ENCODE data around the gene DCTN4. TPM values are rescaled to one million over a fixed set of nuclear protein-coding genes. Genes with fewer than 3 reads are reported as not detected.
A peak's percentile ranks its signal among the peaks of the same experiment; 100 is the strongest.

The DCTN4 gene
- total RNA-seq, 2 donors from 2014 or later: 44.6 to 51.5 TPM

DNA sequence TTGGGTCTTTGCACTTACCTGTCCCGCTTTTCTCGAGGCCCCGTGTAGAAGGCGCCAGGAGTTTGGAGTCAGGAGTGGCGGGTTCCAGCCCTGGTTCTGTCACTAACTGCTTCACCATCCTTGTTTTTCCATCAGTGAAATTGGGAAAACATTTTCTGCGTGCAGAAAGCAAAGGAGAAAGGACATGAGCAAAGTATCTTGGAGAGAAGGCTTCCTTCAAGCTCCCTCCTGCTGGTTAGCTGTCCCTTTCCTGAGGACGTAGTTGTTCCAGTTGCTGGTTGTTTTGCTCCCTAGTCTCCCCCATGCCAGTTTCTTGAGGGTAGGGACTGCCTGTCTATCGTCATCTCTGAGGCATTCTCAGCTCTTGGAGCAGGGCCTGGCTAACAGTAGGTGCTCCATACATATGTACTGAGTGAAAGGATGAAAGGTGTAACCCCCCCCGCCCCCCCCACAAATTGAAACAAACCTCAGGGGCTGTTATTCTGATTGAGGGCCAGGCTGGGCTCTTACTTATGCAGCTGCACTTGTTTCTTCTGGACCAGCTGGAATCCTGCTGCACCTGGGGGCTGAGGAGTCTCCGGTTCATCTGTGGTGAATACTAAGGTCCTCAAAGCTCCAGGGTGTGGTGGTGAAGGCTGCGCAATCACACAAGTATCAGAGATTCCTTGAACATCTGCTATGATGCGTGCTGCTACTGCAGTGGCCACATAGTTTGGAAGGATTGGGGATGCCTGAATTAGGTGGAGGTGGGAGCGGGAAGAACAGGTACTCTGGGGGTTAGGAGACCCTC is 20.8 kb upstream of the DCTN4 start:
- DNase-seq (peak in 1 of 2 donors; percentile 15), ATAC-seq (no peak)
- intact Hi-C loops (cut with DNase I, micrococcal nuclease): no loop called here

DNA sequence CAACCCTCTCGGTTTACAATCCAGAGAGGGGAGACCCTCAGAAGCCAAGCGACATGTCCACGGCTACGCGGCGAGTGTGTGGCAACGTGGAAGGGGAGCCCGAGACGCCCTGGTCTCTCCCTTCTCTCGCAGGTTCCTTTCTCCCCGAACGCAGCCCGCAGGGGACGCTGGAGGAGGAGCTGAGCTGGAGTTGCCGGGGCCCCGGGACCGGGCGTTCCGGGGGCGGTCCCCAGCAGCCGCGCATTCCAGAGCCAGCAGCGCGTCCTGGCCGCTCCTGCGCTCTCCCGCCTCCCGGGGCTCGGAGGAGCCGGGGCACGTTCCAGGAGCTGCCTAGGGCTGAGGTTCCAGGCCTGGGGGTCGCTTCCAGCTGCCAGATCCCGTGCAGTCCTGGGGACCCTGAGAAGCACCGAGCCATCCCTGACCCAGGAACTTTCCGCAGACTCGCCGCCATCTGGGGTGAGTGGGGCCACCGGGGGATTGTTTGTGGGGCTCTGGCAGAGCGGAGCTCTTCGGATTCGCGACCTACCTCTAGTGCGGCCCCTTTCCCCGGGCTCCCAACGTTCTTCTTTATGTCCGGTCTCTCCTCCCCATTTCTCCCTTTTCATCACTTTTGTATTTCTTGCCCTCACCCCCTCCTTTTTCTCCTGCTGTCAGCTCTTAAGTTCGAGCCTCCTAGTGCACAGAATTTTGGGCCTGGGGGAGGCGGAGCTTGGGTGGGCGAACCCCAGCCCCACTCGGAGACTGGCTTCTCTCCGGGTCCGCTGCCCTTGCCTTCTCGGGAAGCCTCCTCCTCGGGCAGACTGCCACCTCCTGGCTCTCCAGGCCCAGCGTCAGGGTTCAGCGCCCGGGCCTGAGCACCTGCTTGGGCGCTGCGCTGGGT is 19.9 kb upstream of the DCTN4 start, which contains the start of gene SMIM3:
SMIM3 (plus strand) TSS at position 241 of the 880 bp plus-strand sequence. CDS start 16,684 bp downstream, outside the sequence.
- DNase-seq: peak; percentile 82 to 83
- intact Hi-C loops (cut with DNase I, micrococcal nuclease): no loop called here

DNA sequence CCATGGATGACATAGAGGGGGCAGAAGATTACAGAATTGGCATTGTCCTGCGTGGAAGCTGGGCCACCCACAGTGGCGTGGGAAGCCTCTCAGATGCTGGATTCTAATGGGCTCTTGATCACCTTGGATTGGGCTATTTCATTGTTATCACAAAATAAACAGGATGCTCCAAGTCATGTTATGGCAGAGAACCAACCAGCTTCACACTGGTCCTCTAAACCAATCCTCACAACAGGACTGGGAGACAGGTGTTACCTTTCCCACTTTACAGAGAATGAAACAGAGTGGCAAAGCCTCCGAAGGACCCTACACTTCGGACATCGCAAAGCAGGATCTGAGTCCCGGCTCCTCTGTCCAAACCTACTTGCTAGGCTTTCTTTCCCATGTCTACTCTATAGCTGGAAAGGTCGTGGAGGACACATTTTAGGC is 19.3 kb upstream of the DCTN4 start:
- ATAC-seq (peak; percentile 9), DNase-seq (no peak)
- intact Hi-C loops (cut with DNase I, micrococcal nuclease): no loop called here

More for the DNA sequence above, 19.9 kb upstream of the DCTN4 start, which contains the start of gene SMIM3:
- peak; percentile 65 for ATAC-seq

DNA sequence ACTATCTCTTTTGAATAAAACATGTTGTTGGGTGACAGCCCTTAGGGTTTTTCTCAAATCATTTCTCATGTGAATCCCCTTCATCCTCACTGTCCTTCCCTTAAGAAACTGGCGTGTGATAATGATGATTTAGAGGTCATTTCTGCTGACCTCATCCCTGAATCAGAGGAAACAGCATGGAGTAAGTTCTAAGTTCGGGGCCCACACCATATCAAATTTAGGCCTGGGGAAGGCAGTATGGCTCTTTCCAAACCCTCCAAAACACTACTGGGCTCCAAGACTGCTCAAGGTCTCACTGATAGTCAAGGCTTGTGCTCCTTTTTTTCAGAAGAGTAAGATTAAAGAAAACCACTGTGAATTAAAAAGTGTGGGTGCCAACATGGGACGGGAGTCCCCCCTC is 18.9 kb upstream of the DCTN4 start:
- ATAC-seq (no peak), DNase-seq (no peak)
- intact Hi-C loops (cut with DNase I, micrococcal nuclease): no loop called here

DNA sequence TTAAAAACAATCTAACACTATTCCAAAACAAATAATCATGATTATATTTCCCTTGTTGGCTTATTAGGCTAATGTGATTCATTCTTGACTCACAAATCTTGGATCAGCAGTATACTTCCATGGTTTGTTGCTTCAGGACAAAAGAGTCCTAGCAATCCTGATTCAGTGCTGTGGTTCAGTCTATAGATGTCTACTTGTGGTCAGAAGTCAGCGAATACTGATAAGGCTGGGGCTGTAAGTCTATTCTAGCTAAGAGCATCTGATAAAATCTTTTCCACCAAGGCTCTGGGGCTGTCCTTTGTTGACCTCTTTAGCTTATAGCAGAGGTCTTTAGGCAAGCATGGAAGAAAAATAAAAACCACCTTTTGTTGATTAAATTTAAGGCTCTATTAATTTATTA is 15.3 kb upstream of the DCTN4 start:
- ATAC-seq: no peak
- intact Hi-C loops (cut with DNase I, micrococcal nuclease): no loop called here
- no peak for DNase-seq

DNA sequence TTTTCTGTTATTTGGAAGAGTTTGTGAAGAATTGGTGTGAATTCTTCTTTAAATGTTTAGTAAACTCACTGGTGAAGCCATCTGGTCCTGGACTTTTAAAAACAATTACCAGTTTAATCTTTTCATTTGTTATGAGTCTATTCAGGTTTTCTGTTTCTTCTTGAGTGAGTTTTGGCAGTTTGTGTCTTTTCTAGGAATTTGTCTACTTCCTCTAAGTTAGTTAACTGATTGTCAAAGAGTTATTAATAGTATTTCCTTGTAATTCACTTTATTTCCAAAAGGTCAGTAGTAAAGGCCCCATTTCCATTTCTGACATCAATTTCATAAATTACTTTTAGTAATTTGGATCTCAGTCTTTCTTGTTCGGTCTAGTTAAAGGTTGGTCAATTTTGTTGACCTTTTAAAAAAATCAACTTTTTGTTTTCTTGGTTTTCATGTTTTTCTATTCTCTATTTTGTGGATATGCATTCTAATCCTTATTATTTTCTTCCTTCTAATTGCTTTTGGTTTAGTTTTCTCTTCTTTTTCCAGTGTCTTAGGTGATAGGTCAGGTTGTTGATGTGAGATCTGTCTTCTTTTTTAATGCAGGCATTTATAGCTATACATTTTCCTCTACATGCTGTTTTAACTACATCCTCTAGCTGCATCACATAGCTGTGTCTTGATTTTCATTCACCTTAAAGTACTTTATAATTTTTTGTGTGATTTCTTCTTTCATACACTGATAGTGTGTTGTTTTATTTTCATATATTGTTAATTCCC is 12.4 kb upstream of the DCTN4 start:
- DNase-seq (no peak), ATAC-seq (no peak)
- intact Hi-C loops (cut with DNase I, micrococcal nuclease): no loop called here

DNA sequence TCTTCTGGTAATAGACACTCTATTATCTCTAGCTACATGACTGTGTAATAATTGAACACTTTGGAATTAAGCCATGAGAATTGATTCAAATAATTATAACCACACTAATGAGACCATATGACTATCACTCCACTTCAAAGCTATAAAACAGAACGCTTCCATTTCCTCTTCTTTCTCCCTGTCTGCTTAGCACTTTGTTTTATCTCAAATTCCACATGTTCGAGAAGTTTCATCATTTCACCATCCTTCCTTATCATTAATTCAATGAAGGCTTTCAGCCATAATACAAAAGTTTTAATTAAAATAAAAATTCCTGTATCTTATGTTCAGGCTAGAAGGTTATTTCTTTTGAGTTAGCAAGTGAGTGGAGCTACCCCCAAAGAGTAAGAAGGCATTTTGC is 7.4 kb upstream of the DCTN4 start:
- intact Hi-C loops (cut with DNase I, micrococcal nuclease): no loop called here
- DNase-seq (no peak), ATAC-seq (no peak)

DNA sequence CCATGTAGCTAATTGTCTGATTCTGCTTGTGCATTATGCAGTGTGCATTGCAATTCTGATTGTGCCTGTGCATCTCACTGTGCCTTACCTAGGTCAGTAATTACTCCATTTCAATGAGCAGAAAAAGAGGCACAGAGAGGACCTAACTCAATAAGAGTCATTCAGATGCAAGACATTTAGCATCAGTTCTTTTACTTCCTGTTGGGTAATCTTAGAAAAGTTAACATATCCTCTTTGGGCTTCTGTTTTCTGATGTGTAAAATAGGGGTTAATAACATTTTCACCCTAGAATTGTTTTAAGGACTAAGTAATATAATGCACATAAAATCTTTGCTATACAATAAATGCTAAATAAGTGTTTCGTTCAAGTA is 7.0 kb upstream of the DCTN4 start:
- ATAC-seq (no peak), DNase-seq (no peak)
- intact Hi-C loops (cut with DNase I, micrococcal nuclease): no loop called here

DNA sequence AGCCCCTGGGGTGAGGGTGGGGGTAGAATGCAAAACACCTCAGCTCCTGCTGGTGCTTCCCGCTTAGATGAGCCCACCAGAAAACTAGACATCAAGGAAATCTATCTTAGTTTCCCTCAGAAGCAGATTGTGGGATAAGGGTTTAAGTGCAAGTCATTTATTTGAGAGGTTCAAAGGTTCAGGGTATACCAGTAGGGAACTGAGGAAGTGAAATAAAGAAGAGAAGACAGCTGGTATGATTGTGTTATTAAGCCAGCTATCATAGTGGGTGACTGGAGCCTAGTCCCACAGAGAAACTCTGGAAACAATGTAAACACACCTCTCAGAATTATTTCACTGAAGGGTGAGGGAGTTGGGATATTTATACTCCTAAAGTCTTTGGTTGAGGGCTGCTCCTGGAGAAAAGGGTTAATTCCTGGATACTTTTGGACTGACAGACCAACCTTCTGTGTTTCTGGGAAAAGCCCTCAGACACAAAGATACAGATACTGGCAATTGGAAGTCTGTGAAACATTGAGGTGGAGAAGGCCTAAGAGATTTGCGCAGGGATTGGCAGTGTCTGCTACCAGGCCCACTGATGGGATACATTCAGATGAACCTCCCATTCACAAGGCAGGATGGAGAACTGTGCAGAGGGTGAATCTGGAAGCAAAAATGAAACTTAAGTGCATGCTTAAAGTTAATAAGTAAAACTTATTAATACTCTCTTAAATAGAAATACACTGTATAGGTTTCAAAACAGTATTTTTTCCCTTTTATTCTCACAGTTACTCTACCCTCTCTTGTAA is 6.4 kb upstream of the DCTN4 start:
- intact Hi-C loops (cut with DNase I, micrococcal nuclease): no loop called here
- DNase-seq: no peak
- no peak for ATAC-seq

DNA sequence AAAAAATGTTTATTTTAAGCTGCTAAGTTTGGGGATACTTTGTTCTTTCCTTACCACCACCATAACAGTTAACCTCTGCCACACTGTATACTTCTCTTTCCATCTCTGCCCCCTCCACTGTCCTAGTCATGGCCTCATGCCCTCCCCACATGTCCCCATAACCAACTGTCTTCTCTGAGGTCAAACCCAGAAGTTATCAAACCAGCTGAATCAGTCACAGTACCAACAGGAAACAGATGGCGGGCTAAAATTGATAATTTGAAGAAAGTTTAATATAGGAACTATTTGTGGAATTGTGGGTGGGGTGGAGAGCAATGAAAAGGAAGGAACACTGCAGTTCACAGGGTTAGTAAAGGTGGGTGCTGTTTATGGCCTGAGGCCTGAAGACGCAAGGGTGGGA is 5.7 kb upstream of the DCTN4 start:
- intact Hi-C loops (cut with DNase I, micrococcal nuclease): no loop called here
- DNase-seq (no peak), ATAC-seq (no peak)

DNA sequence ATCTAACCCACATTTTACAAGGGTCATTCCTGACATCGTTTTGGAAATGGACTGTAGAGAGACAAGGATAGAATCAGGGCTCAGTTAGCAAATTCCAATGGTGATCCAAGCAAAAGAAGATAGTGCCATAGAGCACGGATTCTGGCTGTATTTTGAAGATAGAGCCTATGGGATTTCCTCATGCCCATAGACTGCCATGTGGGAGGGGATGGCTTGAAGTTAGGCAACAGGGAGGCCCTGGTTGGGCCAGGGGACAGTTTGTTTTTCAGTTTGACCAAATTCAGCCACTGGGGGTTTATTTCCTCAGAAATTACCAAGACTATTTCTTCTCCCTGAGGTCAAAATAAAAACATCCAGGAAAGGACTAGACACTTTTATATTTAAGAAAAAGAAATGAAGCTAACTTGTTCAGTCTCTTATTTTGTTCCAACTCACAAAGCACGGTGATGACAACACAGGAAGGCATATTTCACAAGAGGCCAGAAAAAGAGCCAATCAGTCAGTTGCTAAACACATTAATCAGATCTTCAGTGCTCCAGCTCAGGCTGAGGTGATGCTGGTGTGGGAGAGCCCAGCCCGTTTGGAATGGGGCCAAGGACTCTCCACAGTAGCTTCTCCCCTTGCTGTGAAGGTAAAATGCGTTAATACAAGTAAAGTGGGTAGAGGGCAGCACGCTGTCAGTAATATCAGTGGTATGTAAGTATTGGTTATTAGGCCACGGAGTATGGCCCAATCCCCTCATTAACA is 4.4 kb upstream of the DCTN4 start:
- peak in 1 of 2 donors; percentile 23 for DNase-seq
- intact Hi-C loops (cut with DNase I, micrococcal nuclease): no loop called here
- no peak for ATAC-seq

DNA sequence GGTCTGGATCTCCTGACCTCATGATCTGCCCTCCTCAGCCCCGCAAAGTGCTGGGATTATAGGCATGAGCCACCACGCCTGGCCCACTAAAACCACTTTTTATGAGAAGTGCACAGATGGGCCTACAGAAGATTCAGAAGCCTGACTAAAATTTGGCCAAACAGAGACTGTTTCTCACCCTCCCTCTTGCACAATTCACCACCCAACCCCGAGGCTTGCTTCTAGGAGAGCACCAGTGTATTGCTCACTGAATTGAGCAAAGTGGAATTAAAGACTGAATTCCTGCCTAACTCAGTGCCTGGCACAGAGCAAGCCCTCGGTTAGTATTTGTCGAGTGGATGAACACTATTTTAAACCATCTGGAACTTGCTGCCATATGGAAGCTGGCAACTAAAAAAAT is 3.4 kb upstream of the DCTN4 start:
- intact Hi-C loops (cut with DNase I, micrococcal nuclease): no loop called here
- ATAC-seq: no peak

DNA sequence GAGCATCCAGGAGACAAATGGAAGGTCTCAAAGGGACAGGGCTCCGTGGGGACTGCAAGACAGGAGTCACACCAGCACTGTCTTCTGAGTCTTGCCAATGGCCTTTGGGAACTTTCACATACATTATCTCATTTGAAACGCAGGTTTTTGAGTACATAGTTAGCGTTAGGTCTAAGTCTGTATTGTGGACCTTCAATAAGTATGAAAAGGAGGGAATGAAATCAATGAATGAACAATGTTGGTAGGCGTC is 442 bp upstream of the DCTN4 start:
- DNase-seq: no peak
- ATAC-seq: no peak
- intact Hi-C loops (cut with DNase I, micrococcal nuclease): no loop called here

More for the DNA sequence above, 3.4 kb upstream of the DCTN4 start:
- DNase-seq: no peak

DNA sequence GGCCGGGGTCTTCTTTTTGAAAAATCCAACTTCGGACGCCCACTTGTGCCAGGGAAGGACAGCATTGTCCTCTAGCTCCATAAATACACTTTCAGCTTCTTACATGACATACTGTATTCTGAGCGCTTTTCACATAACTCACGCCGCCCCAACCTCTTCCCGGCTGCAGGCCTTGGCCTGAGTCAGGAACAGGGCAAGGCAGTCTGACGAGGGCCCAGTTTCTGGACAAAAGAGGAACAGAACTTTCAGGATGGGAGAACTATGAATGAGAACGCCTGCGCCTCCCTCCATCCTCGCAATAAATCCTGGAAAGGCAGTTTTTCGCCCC is 650 bp downstream of the DCTN4 start:
- intact Hi-C loops (cut with DNase I, micrococcal nuclease): no loop called here
- peak; percentile 45 for ATAC-seq
- no peak for DNase-seq

DNA sequence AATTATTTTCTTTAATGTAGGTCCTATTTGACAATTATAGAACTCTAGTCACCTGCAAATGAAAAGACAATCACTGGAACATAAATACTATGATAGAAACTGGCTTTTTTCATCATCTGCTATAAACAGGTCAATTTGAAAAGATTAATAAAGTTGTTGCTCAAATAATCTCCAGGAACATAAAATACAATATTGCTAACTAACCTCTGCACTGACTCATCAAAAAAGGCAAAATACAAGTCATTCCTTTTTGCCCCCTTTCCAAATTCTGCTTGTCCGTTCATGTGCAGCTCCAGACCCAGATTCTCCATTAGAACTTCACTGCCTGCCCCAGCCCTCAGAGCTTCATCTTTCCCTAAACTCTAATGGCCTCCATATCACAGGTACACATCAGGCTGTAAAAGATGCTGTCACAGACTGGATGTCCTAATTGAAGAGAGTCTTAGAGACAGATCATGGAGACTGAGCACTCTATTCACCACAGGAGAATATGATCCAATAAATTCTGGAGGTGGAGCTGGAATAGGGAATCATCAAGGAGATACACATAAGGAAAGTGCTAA is 1.6 kb downstream of the DCTN4 start:
- DNase-seq (no peak), ATAC-seq (no peak)
- intact Hi-C loops (cut with DNase I, micrococcal nuclease): no loop called here

DNA sequence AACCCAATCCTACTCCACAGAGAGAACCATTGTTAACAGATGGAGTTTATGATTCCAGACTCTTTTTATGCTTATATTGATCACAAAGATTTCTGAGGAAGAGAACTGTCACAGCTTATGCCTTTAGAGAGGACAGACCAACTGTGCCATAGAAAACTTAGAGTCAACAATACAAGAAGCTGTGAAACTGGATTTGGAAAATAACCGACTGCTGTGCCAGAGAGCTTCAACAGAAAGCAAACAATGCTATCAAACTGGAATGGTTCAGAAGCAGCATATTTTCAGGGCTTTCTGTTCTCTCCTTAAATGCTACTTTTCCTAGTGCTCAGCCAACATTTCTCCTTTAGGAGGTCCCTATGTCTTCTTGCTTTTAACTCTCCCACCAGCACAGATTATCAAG is 5.0 kb downstream of the DCTN4 start:
- no peak for DNase-seq
- intact Hi-C loops (cut with DNase I, micrococcal nuclease): no loop called here
- ATAC-seq: no peak

DNA sequence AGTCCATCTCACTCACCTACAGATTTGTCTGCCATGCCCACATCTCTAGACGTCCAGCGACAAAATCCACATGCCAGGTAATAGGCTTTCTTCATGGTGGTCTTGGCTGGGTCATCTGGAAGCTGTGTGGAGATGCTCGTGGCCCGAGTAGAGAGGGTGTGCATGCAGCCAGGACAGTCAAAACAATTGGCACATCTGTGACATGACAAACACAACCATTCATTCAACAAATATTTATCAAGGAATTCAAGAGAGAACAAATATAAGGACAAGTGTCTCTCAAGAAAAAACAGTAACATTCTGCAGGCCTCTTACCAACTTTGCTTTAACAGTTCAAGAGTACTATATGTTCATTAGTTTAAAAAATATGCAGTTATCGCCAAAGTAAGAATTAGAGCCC is 5.4 kb downstream of the DCTN4 start:
- intact Hi-C loops (cut with DNase I, micrococcal nuclease): no loop called here
- ATAC-seq: no peak

More for the DNA sequence above, 5.4 kb downstream of the DCTN4 start:
- DNase-seq: no peak

Data from left colon (tissue), 2 donors.